Measurements from ENCODE around the gene PKN3.

GRCh38 chr9:128657344-128657704 lies 45.0 kb upstream of the PKN3 start:
- TF ChIP-seq CTCF (IDR thresholded peaks at IDR 0.05 in 4 of 5, conservative IDR thresholded peaks at IDR 0.05 in 1 of 5) (no peak), POLR2A (IDR thresholded peaks at IDR 0.05) (no peak)

Data from gastrocnemius medialis (tissue), 4 donors.